Natural killer cell (primary cell): Measurements from ENCODE around the gene MRPL14. TPM values are rescaled to one million over a fixed set of nuclear protein-coding genes. Genes with fewer than 3 reads are reported as not detected.

Source experiments
- ATAC-seq, 3 donors: fragments of 150-1000 bp in 2 of 3; fragments of 200-7000 bp in 1 of 3; cut with Tn5 transposase; 1 replicate in 1 of 3; 2 replicates in 2 of 3; pipeline ENCODE4 v1.10.0; 2021; ENCODE audit warnings: mild to moderate bottlenecking in 2 of 3, moderate library complexity in 2 of 3
- DNase-seq, 2 donors: peaks; one replicate each; pipeline versions ENCODE4 v3.0.0 to v3.0.0-alpha.2; 2013 to 2021; ENCODE audit warnings: mixed read lengths in 1 of 2
- H3K27ac ChIP-seq: one replicate; pipeline ENCODE4 v1.5.1; 2013; ENCODE audit warnings: mild to moderate bottlenecking, low read length
- H3K27me3 ChIP-seq: one replicate; pipeline ENCODE4 v1.6.1; 2013; ENCODE audit warnings: low read length; ENCODE audit not compliant: control insufficient read depth, insufficient read depth
- H3K36me3 ChIP-seq: one replicate; pipeline ENCODE4 v1.6.1; 2013; ENCODE audit warnings: low read length; ENCODE audit not compliant: control insufficient read depth, insufficient read depth
- H3K4me1 ChIP-seq: one replicate; pipeline ENCODE4 v1.6.1; 2013; ENCODE audit warnings: low read length; ENCODE audit not compliant: control insufficient read depth, insufficient read depth
- H3K4me3 ChIP-seq: one replicate; pipeline ENCODE4 v1.5.1; 2013; ENCODE audit warnings: low read length
- H3K9me3 ChIP-seq: one replicate; pipeline ENCODE4 v1.6.1; 2013; ENCODE audit warnings: low read length; ENCODE audit not compliant: control insufficient read depth, insufficient read depth
- H3K27ac Mint-ChIP-seq, 2 donors: one replicate each; pipeline ENCODE4 v1.8.0; 2022; ENCODE audit warnings: mild to moderate bottlenecking in 2 of 2, mixed read lengths in 2 of 2, moderate library complexity in 1 of 2
- H3K27me3 Mint-ChIP-seq, 2 donors: one replicate each; pipeline ENCODE4 v1.8.0; 2022; ENCODE audit warnings: low read depth in 2 of 2, mixed read lengths in 2 of 2
- H3K36me3 Mint-ChIP-seq: one replicate; pipeline ENCODE4 v1.8.0; 2022; ENCODE audit warnings: mixed read lengths
- H3K4me1 Mint-ChIP-seq, 2 donors: one replicate each; pipeline ENCODE4 v1.8.0; 2022; ENCODE audit warnings: mixed read lengths in 2 of 2
- H3K4me3 Mint-ChIP-seq: one replicate; pipeline ENCODE4 v1.8.0; 2022; ENCODE audit warnings: mild to moderate bottlenecking, moderate library complexity, mixed read lengths
- H3K9me3 Mint-ChIP-seq, 2 donors: one replicate each; pipeline ENCODE4 v1.8.0; 2022; ENCODE audit warnings: mixed read lengths in 2 of 2
- CTCF ChIP-seq: fragments of 200-600 bp; IDR thresholded peaks from one replicate; pipeline ENCODE4 v1.8.0; 2022; ENCODE audit warnings: antibody characterized with exemption
- WGBS: methylation state at CpG from one replicate; pipeline ENCODE4 v1.1.7; 2013; ENCODE audit warnings: missing lambda C conversion rate; ENCODE audit not compliant: insufficient coverage; 5-methylcytosine and 5-hydroxymethylcytosine counted together
- intact Hi-C: fragments of 100-400 bp; cut with micrococcal nuclease; formaldehyde crosslinking; loops from one replicate; pipeline ENCODE4 v1.14.2; 2022
- total RNA-seq, 4 donors: library from RNA; stranded (reverse); fragments of 120-200 nt in 1 of 4; gene quantifications; one replicate each; pipeline versions ENCODE4 v1.2.3 to v1.2.4, GENCODE V29; 2013 to 2022

MRPL14 gene
- total RNA-seq, 3 donors from 2014 or later (not counting 1 experiment from before 2014, with no cell fraction given): 14.9 to 16.2 (median 16.0) TPM

GRCh38 chr6:44065443-44066140 lies 61.7 kb downstream of the MRPL14 start:
- no peak overlapping the region for H3K4me3 ChIP-seq
- intact Hi-C loops: no loop called here
- 87% methylated on average over 12 of the region's 13 CpGs for WGBS
- H3K9me3 ChIP-seq: no peaks in the 10 kb centered on the region
- no peaks in the 10 kb centered on the region for H3K36me3 ChIP-seq
- DNase-seq (no peak), ATAC-seq (no peak)
- H3K4me3 Mint-ChIP-seq: no peak overlapping the region
- H3K36me3 Mint-ChIP-seq: no peaks in the 10 kb centered on the region
- H3K27ac ChIP-seq: no peak overlapping the region
- H3K4me1 Mint-ChIP-seq: peaks cover 0 to 6% of the 10 kb centered on the region in 2 donors
- no peaks in the 10 kb centered on the region for H3K27me3 ChIP-seq
- no peak overlapping the region for H3K27ac Mint-ChIP-seq
- TF ChIP-seq CTCF: no peak
- H3K9me3 Mint-ChIP-seq: no peaks in the 10 kb centered on the region
- no peaks in the 10 kb centered on the region for H3K4me1 ChIP-seq
- H3K27me3 Mint-ChIP-seq: peaks cover 0 to 8% of the 10 kb centered on the region in 2 donors

GRCh38 chr6:44064948-44065272 lies 62.3 kb downstream of the MRPL14 start:
- Histone ChIP-seq H3K9me3 (no peaks in the 10 kb centered on the region), H3K27me3 (no peaks in the 10 kb centered on the region), H3K4me3 (no peak overlapping the region), H3K4me1 (no peaks in the 10 kb centered on the region), H3K27ac (no peak overlapping the region), H3K36me3 (no peaks in the 10 kb centered on the region)
- DNase-seq (no peak), ATAC-seq (no peak)
- Mint-ChIP-seq H3K4me1 (peaks cover 0 to 6% of the 10 kb centered on the region in 2 donors), H3K27ac (peak overlapping the region in 1 of 2 donors; percentile 65), H3K36me3 (no peaks in the 10 kb centered on the region), H3K4me3 (no peak overlapping the region), H3K27me3 (peaks cover 0 to 6% of the 10 kb centered on the region in 2 donors), H3K9me3 (no peaks in the 10 kb centered on the region)
- intact Hi-C loops: no loop called here
- no peak for TF ChIP-seq CTCF
- WGBS: 87% methylated on average over 3 of the region's 3 CpGs

GRCh38 chr6:44064089-44064947 lies 62.9 kb downstream of the MRPL14 start:
- Histone ChIP-seq H3K4me3 (no peak overlapping the region), H3K9me3 (no peaks in the 10 kb centered on the region), H3K36me3 (no peaks in the 10 kb centered on the region), H3K27me3 (no peaks in the 10 kb centered on the region), H3K4me1 (peaks cover 3% of the 10 kb centered on the region), H3K27ac (no peak overlapping the region)
- DNase-seq (peak in 1 of 2 donors; percentile 29), ATAC-seq (peak; percentile 67 to 73 (median 72))
- peaks cover 0 to 7% of the 10 kb centered on the region in 2 donors for H3K27me3 Mint-ChIP-seq
- H3K4me3 Mint-ChIP-seq: no peak overlapping the region
- no peak for TF ChIP-seq CTCF
- H3K27ac Mint-ChIP-seq: peak overlapping the region in 1 of 2 donors; percentile 65
- no peaks in the 10 kb centered on the region for H3K36me3 Mint-ChIP-seq
- 75% methylated on average over 17 of the region's 17 CpGs for WGBS
- H3K9me3 Mint-ChIP-seq: no peaks in the 10 kb centered on the region
- intact Hi-C loops: no loop called here
- peaks cover under 1 to 8% of the 10 kb centered on the region in 2 donors for H3K4me1 Mint-ChIP-seq
